ENCODE results near the gene SERTAD2.

Gene SERTAD2, protein sequence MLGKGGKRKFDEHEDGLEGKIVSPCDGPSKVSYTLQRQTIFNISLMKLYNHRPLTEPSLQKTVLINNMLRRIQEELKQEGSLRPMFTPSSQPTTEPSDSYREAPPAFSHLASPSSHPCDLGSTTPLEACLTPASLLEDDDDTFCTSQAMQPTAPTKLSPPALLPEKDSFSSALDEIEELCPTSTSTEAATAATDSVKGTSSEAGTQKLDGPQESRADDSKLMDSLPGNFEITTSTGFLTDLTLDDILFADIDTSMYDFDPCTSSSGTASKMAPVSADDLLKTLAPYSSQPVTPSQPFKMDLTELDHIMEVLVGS

DNA sequence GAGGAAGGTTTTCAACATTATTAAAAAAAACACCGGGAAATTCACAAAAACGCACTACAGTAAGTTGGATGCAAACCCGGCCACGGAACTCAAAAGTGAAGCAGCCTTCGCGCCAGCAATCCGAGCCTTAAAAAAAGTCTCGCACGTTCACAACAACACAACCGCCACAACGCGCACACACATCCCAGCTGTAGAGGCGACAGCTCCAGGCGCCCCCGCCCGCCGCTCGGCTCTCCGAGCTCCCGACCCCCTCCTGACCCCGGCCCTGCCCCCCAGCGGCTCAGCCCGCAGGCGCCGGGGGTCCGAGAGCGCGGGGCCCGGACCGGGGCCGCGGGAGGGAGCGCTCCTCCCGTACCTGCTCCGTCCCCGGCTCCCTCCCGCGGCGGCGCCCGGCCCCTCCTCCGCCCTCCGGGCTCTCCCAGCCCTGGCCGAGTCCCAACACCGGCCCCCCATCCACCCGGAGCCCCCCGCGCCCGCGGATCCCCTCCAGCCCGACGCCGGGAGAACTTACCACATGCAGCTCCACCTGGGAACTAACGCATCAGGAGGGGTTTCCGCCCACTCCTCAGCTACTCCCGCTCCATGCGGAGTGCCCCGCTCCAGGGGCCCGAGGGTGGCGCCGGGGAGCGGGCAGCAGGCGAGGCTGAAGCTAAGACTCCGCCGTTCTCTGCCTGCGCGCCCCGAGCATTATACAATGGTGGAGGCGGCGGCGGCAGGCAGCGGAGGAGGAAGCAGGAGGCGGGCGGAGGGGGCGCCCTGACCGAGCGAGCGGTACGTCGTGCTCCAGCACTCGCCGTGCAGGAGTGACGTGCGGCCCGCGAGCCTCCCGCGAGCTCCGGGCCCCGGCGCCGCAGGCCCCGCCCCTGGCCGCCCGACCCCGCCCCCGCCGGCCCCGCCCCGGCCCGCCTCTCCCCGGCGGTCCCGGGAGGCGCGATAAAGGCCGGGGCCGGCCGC lies at the start of gene SERTAD2:
TSS of gene SERTAD2 (minus strand) at position 805 of the 954 bp plus-strand sequence. CDS start 17,042 bp downstream, outside the sequence.
- peak; percentile 65 for DNase-seq

DNA sequence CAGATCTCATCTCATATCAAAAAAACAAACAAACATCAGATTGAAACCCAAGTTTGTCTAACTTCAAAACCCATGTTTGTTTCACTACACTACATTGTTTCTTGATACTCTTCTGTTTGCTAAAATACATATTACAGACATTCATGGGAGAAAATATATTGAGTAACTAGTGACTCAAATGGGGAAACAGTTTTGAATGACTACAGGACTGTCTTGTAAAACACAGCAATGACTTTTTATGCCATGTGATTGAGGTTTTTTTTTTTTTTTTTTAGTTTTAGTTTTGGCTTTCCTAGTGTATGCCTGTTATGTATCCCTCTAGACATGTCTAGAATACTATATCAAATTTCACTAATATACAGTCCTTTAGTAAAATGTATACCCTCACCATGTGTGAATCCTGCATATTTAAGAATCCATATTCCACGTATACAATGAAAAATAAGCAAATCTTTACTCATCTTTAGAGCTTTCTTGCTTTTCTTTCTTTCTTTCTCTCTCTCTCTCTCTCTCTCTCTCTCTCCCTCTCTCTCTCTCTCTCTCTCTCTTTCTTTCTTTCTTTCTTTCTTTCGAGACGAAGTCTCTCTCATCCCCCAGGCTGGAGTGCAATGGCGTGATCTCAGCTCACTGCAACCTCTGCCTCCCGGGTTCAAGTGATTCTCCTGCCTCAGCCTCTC lies 46.6 kb upstream of the SERTAD2 start:
- no peak for DNase-seq

DNA sequence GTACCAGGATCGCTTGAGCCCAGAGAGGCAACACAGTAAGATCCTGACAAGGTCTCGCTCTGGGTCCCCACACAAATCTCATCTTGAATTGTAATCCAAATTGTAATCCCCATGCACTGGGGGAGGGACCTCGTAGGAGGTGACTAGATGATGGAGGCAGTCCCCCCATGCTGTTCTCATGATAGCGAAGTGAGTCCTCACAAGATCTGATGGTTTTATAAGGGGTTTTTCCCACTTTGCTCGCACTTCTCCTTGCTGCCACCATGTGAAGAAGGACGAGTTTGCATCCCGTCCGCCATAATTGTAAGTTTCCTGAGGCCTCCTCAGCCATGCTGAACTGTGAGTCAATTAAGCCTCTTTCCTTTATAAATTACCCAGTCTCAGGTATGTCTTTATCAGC lies 46.0 kb upstream of the SERTAD2 start:
- no peak for DNase-seq

DNA sequence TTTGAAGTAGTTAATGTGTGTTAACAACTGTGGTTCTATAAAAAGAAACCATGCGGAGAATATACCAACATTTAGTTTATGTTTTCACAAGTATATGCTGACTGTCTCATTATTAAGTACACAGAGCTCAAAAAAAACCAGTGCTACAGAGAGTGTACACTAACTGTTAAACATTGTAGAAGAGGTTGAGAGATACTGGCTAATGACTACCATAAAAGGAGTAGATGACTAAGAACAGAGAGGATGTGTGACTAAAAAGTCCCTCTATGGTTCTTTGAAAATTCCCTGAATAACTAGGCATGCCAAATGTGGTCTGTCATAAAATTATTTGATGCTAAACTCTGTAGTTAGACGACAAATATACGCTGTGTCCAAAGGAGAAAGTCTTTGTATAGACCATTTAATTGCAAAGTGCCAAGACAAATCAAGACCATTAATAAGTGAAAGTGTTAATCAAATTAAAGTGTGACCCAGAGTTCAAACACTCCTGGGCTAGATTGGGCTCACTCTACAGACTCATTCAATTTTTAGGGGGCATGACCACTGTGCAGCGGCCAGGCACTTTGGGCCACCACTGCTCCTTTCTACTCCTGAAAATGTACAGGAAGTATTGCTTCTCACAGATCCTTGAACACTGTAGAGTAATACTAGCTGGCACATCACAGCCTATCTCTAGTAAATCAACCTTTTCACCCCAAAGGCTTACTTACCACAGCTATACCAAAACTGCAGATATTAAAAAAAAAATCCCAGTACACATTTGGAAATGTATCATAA lies 45.1 kb upstream of the SERTAD2 start:
- no peak for DNase-seq

DNA sequence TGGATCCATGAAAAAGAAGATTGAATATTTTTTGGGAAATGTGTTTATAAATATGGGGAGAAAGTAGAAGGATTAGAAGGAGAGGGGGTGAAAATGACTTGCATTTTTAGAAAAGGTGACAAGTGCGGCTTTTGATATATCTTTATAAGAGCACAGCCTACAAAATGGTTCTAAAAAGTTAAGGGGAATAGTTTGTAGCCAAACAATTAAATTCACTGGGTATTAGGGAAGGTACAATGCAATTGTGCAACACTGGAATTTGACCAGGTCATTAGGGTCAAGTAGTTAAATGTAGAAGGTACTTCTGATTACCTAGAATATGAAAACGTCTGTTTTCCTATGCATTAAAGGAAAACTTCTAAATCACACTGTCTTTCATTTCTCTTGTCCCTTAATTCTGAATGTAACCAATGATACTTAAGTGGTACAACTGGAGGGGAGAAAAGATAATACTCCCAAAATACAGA lies 44.5 kb upstream of the SERTAD2 start:
- DNase-seq: no peak

DNA sequence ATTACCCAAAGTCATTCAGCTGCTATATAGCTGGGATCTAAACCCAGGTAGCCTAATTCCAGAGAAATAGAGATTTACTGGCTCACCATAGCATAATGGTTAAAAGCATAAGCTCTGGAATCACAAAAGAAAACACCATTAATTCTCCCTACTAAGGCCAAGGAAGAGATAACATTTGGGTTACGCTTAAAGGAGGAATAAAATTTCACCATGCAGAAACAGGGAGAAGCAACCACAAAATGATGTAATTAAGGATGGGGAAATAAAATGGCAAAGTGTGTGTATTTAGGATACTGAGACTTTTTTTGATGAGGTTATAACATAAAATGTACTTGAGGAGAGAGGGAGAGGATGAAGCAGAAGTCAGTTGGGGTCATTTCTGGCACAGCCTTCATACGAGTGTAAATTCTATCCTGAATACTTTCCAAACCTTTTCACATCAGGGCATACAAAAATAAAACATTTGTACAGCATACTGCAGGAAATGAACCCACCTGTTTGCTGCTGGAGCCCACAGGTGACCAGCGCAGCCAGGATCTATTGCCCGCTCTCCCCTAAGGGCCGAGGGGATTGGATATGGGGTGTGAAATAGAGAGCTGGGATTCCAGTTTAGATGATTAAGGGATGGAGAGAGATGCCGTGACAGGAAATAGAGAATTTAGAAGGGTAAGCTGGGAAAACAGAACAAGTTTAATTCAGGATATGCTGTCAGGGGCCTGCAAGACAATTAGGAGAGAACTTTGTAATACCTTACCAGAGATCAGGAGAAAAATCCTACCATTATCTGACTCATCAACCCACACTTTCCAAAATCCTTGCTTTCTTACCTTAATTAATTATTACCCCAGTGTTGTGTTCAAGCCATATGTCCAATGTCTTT lies 43.8 kb upstream of the SERTAD2 start:
- DNase-seq: no peak

DNA sequence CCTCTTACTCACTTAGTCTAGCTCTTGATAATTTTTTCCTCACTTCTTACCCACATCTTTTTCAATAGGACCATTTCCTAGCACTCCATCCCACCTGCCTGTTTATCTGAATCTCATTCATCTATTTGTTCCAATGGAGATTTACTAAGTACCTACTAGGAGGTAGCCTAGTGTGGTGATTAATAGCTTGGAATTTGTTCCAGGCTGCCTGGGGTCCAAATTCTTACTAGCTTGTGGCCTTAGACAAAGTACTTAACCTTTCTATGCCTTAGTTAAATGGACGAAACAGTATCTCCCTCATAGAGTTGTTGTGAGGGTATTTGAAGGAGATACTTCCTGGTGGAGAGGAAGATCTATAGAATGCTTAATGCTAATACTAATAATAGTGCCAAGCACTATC lies 42.9 kb upstream of the SERTAD2 start:
- no peak for DNase-seq

DNA sequence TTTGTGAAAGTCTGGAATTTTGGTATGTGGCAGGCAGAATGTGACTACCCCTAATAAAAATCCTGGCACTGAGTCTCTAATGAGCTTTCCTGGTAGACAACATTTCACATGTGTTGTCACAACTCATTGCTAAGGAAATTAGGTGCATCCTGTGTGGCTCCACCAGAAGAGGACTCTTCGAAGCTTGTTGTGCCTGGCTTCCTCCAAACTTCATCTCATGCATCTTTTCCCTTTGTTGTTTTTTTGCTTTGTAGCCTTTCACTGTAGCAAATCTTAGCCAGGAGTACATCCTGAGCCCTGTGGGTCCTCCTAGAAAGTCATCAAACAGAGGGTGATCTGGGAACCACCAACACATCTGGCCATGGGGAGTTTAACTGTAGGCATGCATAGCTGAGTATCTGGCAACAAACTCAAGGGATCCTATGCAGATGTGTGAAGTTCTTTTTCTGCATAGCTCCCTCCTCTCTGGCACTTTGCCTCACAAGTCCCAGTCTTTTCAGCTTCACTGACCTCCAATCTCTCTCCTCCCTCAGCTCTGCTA lies 42.1 kb upstream of the SERTAD2 start:
- DNase-seq: no peak

DNA sequence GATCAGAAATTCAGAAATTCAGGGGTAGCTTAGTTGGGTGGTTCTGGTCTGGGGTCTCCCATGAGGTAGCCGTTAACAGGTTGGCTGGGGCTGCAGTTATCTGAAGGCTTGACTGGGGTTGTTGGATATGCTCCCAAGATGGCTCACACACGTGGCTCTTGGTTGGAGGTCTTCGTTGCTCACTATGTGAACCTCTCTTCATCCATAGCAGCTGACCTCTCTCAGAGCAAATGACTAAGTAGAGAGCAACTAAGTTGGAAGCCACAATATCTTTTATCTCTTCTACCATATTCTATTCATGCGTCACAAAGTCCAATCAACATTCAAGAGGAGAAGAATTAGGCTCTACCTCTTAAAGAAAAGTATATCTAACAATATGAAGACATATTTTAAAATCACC lies 38.7 kb upstream of the SERTAD2 start:
- no peak for DNase-seq

DNA sequence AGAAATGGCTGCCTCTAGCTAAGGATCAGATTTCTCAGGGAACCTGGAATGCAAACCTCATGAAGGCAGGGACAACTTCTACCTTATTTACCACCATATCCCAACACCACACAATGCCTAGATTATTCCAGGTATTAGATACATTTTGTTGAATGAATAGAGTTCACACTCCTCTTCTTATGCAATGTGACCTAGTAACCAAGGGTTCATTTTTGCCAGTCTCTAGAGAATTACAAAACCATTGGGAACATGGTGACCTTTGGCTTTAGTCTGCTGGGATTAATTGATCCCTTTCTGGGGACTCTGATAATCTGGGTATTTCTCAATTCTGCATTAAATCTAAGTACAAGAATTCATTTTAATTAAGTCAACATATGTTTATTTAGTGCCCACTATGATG lies 35.2 kb upstream of the SERTAD2 start:
- no peak for DNase-seq

DNA sequence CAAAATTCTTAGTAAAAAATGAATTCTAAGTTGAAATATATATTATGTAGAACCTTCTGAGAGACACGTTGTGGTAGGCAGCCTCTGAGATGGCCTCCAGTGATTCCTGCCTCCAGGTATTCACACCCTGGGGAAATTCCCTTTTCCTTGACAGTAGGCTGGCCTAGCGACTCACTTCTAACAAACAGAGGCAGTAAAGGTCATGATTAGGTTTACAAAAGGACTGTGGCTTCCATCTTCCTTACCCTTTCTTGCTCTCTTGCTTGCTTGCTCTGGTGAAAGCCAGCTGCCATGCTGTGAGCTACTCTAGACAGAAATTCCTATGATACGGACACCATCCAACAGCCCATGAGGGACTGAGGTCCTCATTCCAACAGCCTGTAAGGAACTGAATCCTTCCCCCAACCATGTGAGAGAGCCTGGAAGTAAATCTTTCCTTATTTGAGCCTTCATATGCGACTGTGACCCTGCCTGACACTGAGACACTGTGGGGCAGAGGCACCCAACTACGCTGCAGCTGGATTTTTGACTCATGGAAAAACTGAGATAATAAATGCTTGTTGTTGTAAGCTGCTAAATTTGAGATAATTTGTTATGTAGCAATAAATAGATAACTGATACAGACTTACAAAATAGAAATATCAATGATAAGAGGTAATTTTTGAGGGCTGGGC lies 32.7 kb upstream of the SERTAD2 start:
- DNase-seq: no peak

DNA sequence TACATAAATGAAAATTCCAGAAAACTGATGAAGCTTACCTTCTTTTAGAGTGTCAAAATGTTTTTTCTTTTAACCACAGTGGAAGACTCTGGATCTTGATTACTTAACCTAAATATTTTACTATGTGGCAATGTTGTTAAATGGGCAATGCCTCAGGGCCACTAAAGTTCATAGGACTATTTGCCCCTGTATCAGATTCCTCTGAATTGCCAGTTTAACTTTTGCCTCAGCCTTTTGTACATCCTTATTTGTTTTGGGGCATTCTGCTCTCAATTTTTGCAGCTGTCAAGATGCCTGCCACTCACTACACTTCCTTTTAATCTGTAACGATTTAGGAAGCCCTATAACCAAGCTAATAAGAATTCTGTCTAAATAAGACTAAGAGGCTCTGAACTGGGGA lies 31.7 kb upstream of the SERTAD2 start:
- no peak for DNase-seq

DNA sequence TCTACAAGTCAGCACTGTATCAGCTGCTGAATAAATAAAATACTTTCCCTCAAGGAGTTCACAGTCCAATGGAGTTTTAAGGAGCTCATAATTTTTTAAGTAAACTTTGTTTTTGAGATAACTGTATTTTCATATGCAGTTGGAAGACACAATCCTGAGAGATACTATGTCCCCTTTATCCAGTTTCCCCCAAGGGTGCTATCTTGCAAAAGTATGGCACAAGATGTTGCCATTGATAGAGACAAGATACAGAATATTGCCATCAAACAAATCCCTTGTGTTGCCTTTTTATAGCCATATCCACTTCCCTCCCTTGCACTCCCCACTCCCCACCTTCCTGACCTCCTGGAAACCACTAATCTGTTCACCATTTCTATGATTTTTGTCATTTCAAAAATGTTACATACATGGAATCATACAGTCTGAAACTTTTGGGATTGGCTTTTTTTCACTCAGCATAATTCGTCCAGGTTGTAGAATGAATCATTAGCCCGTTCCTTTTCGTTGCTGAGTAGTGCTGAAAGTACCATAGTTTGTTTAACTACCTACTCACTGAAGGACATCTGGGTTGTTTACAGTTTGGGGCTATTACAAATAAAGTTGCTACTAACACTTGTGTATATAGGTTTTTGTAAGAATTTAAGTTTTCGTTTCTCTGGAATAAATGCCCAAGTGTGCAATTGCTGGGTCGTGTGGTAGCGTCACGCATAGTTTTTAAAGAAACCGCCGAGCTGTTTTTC lies 30.2 kb upstream of the SERTAD2 start:
- DNase-seq: no peak

DNA sequence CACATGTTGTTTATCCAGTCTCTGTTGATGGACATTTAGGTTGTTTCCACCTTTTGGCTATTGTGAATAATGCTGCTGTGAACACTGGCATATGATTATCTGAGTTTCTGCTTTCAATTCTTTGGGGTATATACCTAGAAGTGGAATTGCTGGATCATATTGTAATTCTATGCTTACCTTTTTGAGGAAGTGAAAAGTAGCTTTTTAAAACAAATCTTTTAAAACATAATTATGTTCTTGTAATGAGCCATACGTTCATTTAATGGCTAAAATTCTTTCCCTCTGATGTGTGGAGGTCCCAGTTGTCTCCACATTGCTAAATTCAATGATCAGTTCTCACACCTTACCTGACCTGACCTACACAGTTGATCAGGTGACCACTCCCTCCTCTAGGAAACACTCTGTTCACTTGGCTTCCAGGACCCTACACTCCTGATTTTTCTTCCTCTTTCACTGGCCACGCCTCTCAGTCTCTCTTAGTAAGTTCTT lies 27.8 kb upstream of the SERTAD2 start:
- DNase-seq: no peak

DNA sequence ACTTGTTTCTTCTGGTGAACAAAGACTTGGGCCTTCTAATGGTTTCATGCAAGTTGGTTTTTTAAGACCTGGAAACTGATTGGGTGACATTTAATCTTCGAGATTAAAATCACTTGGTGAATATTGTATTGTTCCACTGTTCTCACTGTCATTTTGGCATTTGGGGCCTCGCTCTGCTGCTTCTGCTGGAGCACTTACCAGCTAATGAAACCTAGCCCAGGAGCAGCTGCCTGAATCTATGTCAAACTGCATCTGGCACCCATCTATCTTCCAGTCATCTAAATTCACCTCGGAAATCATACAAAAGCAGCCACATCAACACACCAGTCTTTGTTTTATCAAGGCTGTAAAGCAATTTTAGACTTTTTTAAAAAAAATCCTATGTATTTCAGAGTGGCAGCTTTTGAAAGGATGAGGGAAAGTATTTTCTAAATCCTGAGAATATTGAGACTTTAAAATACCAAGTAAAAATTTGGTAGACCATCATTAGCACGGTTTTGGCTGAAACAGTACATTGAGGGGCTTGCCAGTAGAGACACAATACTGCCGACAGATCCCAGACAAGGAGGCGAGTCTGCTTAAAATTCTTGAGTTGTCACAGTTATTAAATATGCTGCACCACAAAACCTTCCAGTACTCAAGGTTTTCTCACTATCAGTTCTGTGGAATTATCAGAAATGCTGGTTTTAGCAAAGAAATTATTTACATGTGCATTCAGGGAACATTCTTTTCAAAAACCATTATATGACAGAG lies 26.1 kb upstream of the SERTAD2 start:
- no peak for DNase-seq

DNA sequence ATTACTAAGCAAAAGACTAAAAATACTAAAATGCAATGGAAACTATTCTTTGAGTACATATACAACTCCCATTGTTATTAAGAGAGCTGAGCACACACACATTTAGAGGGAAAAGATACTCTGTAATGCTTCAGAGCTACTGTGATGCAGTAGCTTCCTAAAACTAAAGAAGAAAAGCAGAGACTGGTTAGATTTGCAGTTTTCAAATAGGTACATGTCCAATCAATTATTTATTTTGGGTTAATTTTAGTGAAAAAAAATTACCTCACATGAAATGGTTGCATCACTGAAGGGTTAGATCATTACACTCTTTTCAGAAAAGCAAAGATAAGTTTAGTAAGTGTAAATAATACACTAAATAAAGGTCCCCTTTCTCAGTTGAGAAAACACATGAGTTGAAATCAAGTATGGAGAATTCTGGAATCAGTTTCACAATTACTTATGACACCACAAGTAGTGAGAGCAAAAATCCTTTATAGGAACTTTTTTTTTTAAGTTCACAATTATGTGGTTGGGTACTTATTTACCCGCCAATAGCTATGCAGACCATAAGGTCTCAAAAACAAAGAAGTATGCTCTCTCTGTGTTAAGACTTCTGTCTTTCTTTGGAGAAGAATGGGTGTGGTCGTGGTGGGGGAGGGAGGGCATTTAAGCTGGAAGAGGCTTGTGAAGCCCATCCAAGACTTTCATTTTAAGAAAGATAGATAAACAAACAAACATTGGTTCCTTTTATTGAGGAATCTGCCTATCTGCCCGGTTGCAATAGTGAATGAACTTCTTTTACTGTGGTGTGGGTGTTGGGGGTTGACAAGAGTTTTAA lies 25.3 kb upstream of the SERTAD2 start:
- no peak for DNase-seq

DNA sequence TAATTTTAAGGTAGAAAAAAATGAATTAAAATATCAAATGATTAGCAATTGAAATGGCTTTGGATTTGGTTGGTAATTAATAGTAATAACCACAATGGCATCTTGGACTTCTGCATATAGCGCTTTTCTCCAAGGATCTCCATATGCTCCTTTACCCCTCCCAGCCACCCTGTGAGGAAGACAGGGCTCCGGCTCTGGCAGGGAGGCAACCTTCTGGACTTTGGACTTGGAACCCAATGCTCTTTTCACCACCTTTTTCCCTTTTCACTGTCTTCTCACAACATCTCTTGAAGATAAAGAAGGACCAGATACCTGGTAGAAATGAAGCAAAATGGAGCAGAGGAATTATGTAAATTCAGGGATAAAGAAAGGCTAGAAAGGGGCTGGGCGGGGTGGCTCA lies 23.8 kb upstream of the SERTAD2 start:
- DNase-seq: no peak

DNA sequence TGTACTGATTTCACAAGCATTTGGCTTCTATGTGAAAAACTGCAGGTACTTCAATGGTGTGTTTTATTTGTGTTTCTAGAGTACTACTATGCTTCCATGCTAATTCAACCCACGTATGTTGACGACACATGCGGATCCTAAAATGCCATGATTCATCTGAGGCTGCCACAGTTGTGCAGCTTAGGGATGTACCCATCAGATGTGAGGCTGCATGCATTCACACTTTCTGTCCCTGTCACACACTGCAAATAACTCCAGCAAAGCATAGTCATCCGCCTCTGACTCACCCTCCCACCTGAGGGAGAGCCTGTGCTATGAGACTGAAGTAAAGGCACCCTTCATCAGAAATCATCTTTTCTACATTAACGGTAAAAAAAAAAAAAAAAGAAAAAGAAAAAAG lies 22.1 kb upstream of the SERTAD2 start:
- no peak for DNase-seq

Data from NCI-H1092 treated with DMSO at 0.1 percent for 48 hours (cell line).